BLaER1 (cell line): Measurements from ENCODE around the gene CADM1.

ENCODE experiments used
- H3K27ac ChIP-seq: shearing (Covaris generic); formaldehyde crosslinking; 2 replicates; pipeline ENCODE4 v1.8.1; 2022
- H3K27me3 ChIP-seq: shearing (Covaris generic); formaldehyde crosslinking; 2 replicates; pipeline ENCODE4 v1.8.1; 2022
- H3K36me3 ChIP-seq: shearing (Covaris generic); formaldehyde crosslinking; 2 replicates; pipeline ENCODE4 v1.8.1; 2022
- H3K4me1 ChIP-seq: shearing (Covaris generic); formaldehyde crosslinking; 2 replicates; pipeline ENCODE4 v1.8.1; 2022
- H3K4me2 ChIP-seq: shearing (Covaris generic); formaldehyde crosslinking; 2 replicates; pipeline ENCODE4 v1.8.1; 2022
- H3K4me3 ChIP-seq: shearing (Covaris generic); formaldehyde crosslinking; 2 replicates; pipeline ENCODE4 v1.8.1; 2022
- H3K9ac ChIP-seq: shearing (Covaris generic); formaldehyde crosslinking; 2 replicates; pipeline ENCODE4 v1.8.1; 2022
- H3K9me3 ChIP-seq: shearing (Covaris generic); formaldehyde crosslinking; 2 replicates; pipeline ENCODE4 v1.8.1; 2022
- H4K20me1 ChIP-seq: shearing (Covaris generic); formaldehyde crosslinking; 2 replicates; pipeline ENCODE4 v1.8.1; 2022
- Cebpa-rat ChIP-seq: shearing (Covaris generic); IDR thresholded peaks from 2 replicates; pipeline ENCODE4 v1.8.1; 2022

CADM1 gene

GRCh38 chr11:115390441-115390840 lies 113.8 kb downstream of the CADM1 start:
- no peaks in the 10 kb centered on the region for H3K36me3 ChIP-seq
- no peaks in the 10 kb centered on the region for H4K20me1 ChIP-seq
- no peaks in the 10 kb centered on the region for H3K4me1 ChIP-seq
- no peak overlapping the region for H3K4me2 ChIP-seq
- no peak overlapping the region for H3K9ac ChIP-seq
- H3K27me3 ChIP-seq: no peaks in the 10 kb centered on the region
- TF ChIP-seq Cebpa-rat: no peak
- H3K9me3 ChIP-seq: no peaks in the 10 kb centered on the region
- H3K27ac ChIP-seq: no peak overlapping the region
- H3K4me3 ChIP-seq: no peak overlapping the region

- no peak for TF ChIP-seq Cebpa-rat
- no peaks in the 10 kb centered on the region for H3K4me1 ChIP-seq
- H3K4me2 ChIP-seq: no peak overlapping the region
- H4K20me1 ChIP-seq: no peaks in the 10 kb centered on the region
- H3K27ac ChIP-seq: no peak overlapping the region
- H3K36me3 ChIP-seq: no peaks in the 10 kb centered on the region
- H3K27me3 ChIP-seq: no peaks in the 10 kb centered on the region
- H3K9ac ChIP-seq: no peak overlapping the region
- H3K9me3 ChIP-seq: no peaks in the 10 kb centered on the region
- H3K4me3 ChIP-seq: no peak overlapping the region
Observed at GRCh38 chr11:115389790-115390189, 114.4 kb downstream of the CADM1 start.

- H3K9ac ChIP-seq: no peak overlapping the region
- no peaks in the 10 kb centered on the region for H3K9me3 ChIP-seq
- TF ChIP-seq Cebpa-rat: no peak
- H4K20me1 ChIP-seq: no peaks in the 10 kb centered on the region
- no peak overlapping the region for H3K27ac ChIP-seq
- no peak overlapping the region for H3K4me3 ChIP-seq
- H3K27me3 ChIP-seq: no peaks in the 10 kb centered on the region
- no peak overlapping the region for H3K4me2 ChIP-seq
- no peaks in the 10 kb centered on the region for H3K4me1 ChIP-seq
- no peaks in the 10 kb centered on the region for H3K36me3 ChIP-seq
Observed at GRCh38 chr11:115385226-115385625, 119.0 kb downstream of the CADM1 start.

GRCh38 chr11:115384236-115384635 lies 120.0 kb downstream of the CADM1 start:
- Histone ChIP-seq H3K4me3 (no peak overlapping the region), H3K27ac (no peak overlapping the region), H3K9ac (no peak overlapping the region), H4K20me1 (no peaks in the 10 kb centered on the region), H3K27me3 (no peaks in the 10 kb centered on the region), H3K9me3 (no peaks in the 10 kb centered on the region), H3K36me3 (no peaks in the 10 kb centered on the region), H3K4me1 (no peaks in the 10 kb centered on the region), H3K4me2 (no peak overlapping the region)
- TF ChIP-seq Cebpa-rat: no peak

- no peak for TF ChIP-seq Cebpa-rat
- no peak overlapping the region for H3K27ac ChIP-seq
- no peaks in the 10 kb centered on the region for H3K4me1 ChIP-seq
- no peaks in the 10 kb centered on the region for H4K20me1 ChIP-seq
- H3K9me3 ChIP-seq: no peaks in the 10 kb centered on the region
- H3K4me3 ChIP-seq: no peak overlapping the region
- H3K27me3 ChIP-seq: no peaks in the 10 kb centered on the region
- H3K9ac ChIP-seq: no peak overlapping the region
- no peaks in the 10 kb centered on the region for H3K36me3 ChIP-seq
- no peak overlapping the region for H3K4me2 ChIP-seq
Observed at GRCh38 chr11:115383431-115383830, 120.8 kb downstream of the CADM1 start.

- Histone ChIP-seq H3K36me3 (no peaks in the 10 kb centered on the region), H3K4me1 (no peaks in the 10 kb centered on the region), H3K4me2 (no peak overlapping the region), H3K27ac (no peak overlapping the region), H3K27me3 (no peaks in the 10 kb centered on the region), H3K9ac (no peak overlapping the region), H3K9me3 (no peaks in the 10 kb centered on the region), H4K20me1 (no peaks in the 10 kb centered on the region), H3K4me3 (no peak overlapping the region)
- no peak for TF ChIP-seq Cebpa-rat
Observed at GRCh38 chr11:115379528-115379927, 124.7 kb downstream of the CADM1 start.

GRCh38 chr11:115378557-115378956 lies 125.7 kb downstream of the CADM1 start:
- Histone ChIP-seq H3K4me3 (no peak overlapping the region), H4K20me1 (no peaks in the 10 kb centered on the region), H3K27ac (no peak overlapping the region), H3K9me3 (no peaks in the 10 kb centered on the region), H3K36me3 (no peaks in the 10 kb centered on the region), H3K4me2 (no peak overlapping the region), H3K27me3 (no peaks in the 10 kb centered on the region), H3K4me1 (no peaks in the 10 kb centered on the region), H3K9ac (no peak overlapping the region)
- no peak for TF ChIP-seq Cebpa-rat

- Histone ChIP-seq H3K27me3 (no peaks in the 10 kb centered on the region), H3K4me2 (no peak overlapping the region), H3K27ac (no peak overlapping the region), H3K36me3 (no peaks in the 10 kb centered on the region), H3K4me1 (no peaks in the 10 kb centered on the region), H3K4me3 (no peak overlapping the region), H3K9me3 (no peaks in the 10 kb centered on the region), H4K20me1 (no peaks in the 10 kb centered on the region), H3K9ac (no peak overlapping the region)
- no peak for TF ChIP-seq Cebpa-rat
Observed at GRCh38 chr11:115377882-115378296, 126.3 kb downstream of the CADM1 start.

GRCh38 chr11:115368616-115369015 lies 135.6 kb downstream of the CADM1 start:
- Histone ChIP-seq H3K36me3 (no peaks in the 10 kb centered on the region), H3K4me1 (no peaks in the 10 kb centered on the region), H4K20me1 (no peaks in the 10 kb centered on the region), H3K9ac (no peak overlapping the region), H3K27ac (no peak overlapping the region), H3K4me3 (no peak overlapping the region), H3K27me3 (no peaks in the 10 kb centered on the region), H3K9me3 (no peaks in the 10 kb centered on the region), H3K4me2 (no peak overlapping the region)
- TF ChIP-seq Cebpa-rat: no peak

- Histone ChIP-seq H3K4me3 (no peak overlapping the region), H4K20me1 (no peaks in the 10 kb centered on the region), H3K27me3 (no peaks in the 10 kb centered on the region), H3K27ac (no peak overlapping the region), H3K36me3 (no peaks in the 10 kb centered on the region), H3K4me2 (no peak overlapping the region), H3K9me3 (no peaks in the 10 kb centered on the region), H3K4me1 (no peaks in the 10 kb centered on the region), H3K9ac (no peak overlapping the region)
- TF ChIP-seq Cebpa-rat: no peak
Observed at GRCh38 chr11:115366826-115367225, 137.4 kb downstream of the CADM1 start.

GRCh38 chr11:115365907-115366306 lies 138.3 kb downstream of the CADM1 start:
- no peak overlapping the region for H3K9ac ChIP-seq
- no peak overlapping the region for H3K4me3 ChIP-seq
- no peak overlapping the region for H3K27ac ChIP-seq
- no peaks in the 10 kb centered on the region for H3K27me3 ChIP-seq
- H3K36me3 ChIP-seq: no peaks in the 10 kb centered on the region
- no peak overlapping the region for H3K4me2 ChIP-seq
- no peak for TF ChIP-seq Cebpa-rat
- no peaks in the 10 kb centered on the region for H4K20me1 ChIP-seq
- H3K4me1 ChIP-seq: no peaks in the 10 kb centered on the region
- H3K9me3 ChIP-seq: no peaks in the 10 kb centered on the region
